ENCODE measurements around the gene SLC38A5.

- no peak for TF ChIP-seq CTCF (IDR thresholded peaks at IDR 0.05; ENCODE audit: extremely low read depth in 1 of 2, insufficient read depth in 1 of 2, low read depth in 1 of 2, low read length in 2 of 2)
- TF ChIP-seq POLR2AphosphoS5 (IDR thresholded peaks at IDR 0.05; ENCODE audit: insufficient read depth, low read depth, low read length): no peak
- TF ChIP-seq POLR2A (IDR thresholded peaks at IDR 0.05; ENCODE audit: low read depth, low read length): no peak
- TF ChIP-seq EZH2 (IDR thresholded peaks at IDR 0.05; ENCODE audit: borderline replicate concordance, low read depth, low read length, severe bottlenecking): no peak
- no peak for TF ChIP-seq JUN (IDR thresholded peaks at IDR 0.05; ENCODE audit: borderline replicate concordance, insufficient read depth, insufficient read length, low read depth)
- no peak for TF ChIP-seq MAX (IDR thresholded peaks at IDR 0.05; ENCODE audit: insufficient read depth, insufficient read length)
These were observed 19.8 kb upstream of the SLC38A5 start for GRCh38 chrX:48489892-48490291.
